ENCODE data around the gene ADCY2.

Gene ADCY2

GRCh38 chr5:7759951-7760580 is 364.1 kb downstream of the ADCY2 start:
- in situ Hi-C loops (cut with HindIII; ENCODE audit: low sequenced_read_pairs) = no loop called here

GRCh38 chr5:7762267-7762666 is 366.3 kb downstream of the ADCY2 start:
- no peak for TF ChIP-seq CTCF (IDR thresholded peaks at IDR 0.05; ENCODE audit: low read depth, low read length, missing control alignments)
- no peak for DNase-seq (ENCODE audit: low read depth)
- in situ Hi-C loops (cut with HindIII; ENCODE audit: low sequenced_read_pairs) = no loop called here

More at GRCh38 chr5:7759951-7760580, 364.1 kb downstream of the ADCY2 start:
- DNase-seq (ENCODE audit: low read depth) = no peak
- no peak overlapping the region for H3K4me3 ChIP-seq (ENCODE audit: low read depth, low read length)
- no peak for TF ChIP-seq CTCF (IDR thresholded peaks at IDR 0.05; ENCODE audit: low read depth, low read length, missing control alignments)

GRCh38 chr5:7763621-7764072 is 367.7 kb downstream of the ADCY2 start:
- no peak overlapping the region for H3K4me3 ChIP-seq (ENCODE audit: low read depth, low read length)
- no peak for TF ChIP-seq CTCF (IDR thresholded peaks at IDR 0.05; ENCODE audit: low read depth, low read length, missing control alignments)
- no peak for DNase-seq (ENCODE audit: low read depth)
- in situ Hi-C loops (cut with HindIII; ENCODE audit: low sequenced_read_pairs) = no loop called here

More at GRCh38 chr5:7762267-7762666, 366.3 kb downstream of the ADCY2 start:
- H3K4me3 ChIP-seq (ENCODE audit: low read depth, low read length) = no peak overlapping the region

GRCh38 chr5:7764452-7764851 is 368.5 kb downstream of the ADCY2 start:
- in situ Hi-C loops (cut with HindIII; ENCODE audit: low sequenced_read_pairs) = no loop called here
- DNase-seq (ENCODE audit: low read depth) = no peak
- H3K4me3 ChIP-seq (ENCODE audit: low read depth, low read length) = no peak overlapping the region
- no peak for TF ChIP-seq CTCF (IDR thresholded peaks at IDR 0.05; ENCODE audit: low read depth, low read length, missing control alignments)

- H3K4me3 ChIP-seq (ENCODE audit: low read depth, low read length) = no peak overlapping the region
- TF ChIP-seq CTCF (IDR thresholded peaks at IDR 0.05; ENCODE audit: low read depth, low read length, missing control alignments) = no peak
- no peak for DNase-seq (ENCODE audit: low read depth)
- in situ Hi-C loops (cut with HindIII; ENCODE audit: low sequenced_read_pairs) = no loop called here
Measured at GRCh38 chr5:7770436-7770835, 374.5 kb downstream of the ADCY2 start.

- in situ Hi-C loops (cut with HindIII; ENCODE audit: low sequenced_read_pairs) = no loop called here
- no peak for TF ChIP-seq CTCF (IDR thresholded peaks at IDR 0.05; ENCODE audit: low read depth, low read length, missing control alignments)
- DNase-seq (ENCODE audit: low read depth) = no peak
- H3K4me3 ChIP-seq (ENCODE audit: low read depth, low read length) = no peak overlapping the region
Measured at GRCh38 chr5:7772141-7772540, 376.2 kb downstream of the ADCY2 start.

Data from astrocyte of the cerebellum (primary cell).